HG03469 (cell line): ENCODE results near the gene MTX2.
"Not testable (repeated sequence)": the region's sequence is repeated elsewhere in the genome, so short reads cannot be mapped to it uniquely, and the experiment has no call there.

Experiments used
- ATAC-seq: cut with Tn5 transposase; IDR thresholded peaks from one replicate; pipeline ENCODE4 v1.9.1; 2021; ENCODE audit warnings: mild to moderate bottlenecking, moderate library complexity, moderate number of reproducible peaks; ENCODE audit not compliant: unreplicated experiment

The MTX2 gene

GRCh38 chr2:176284461-176285049, 15.3 kb downstream of the MTX2 start:
- no peak for ATAC-seq

GRCh38 chr2:176285321-176285720, 16.1 kb downstream of the MTX2 start:
- no peak for ATAC-seq

DNA sequence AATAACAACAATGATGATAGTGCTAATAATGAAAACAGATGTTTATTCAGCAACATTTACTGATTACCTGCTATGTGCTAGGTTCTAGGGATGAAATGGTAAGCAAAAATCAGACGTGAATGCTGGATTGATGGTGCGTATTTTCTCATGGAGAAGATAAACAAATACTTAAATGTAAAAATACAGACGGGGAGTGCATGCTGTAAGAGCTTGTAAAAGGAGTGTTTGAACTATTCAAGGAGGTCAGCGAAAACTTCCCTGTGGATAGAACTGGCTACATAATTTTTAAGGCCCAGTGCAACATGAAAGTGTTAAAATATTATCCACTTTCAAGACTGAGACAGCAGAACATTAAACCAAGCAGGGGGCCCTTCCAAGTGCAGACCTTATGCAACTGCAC, 22.1 kb downstream of the MTX2 start:
- no peak for ATAC-seq

- ATAC-seq: peak; percentile 84
Observed at GRCh38 chr2:176291809-176292283, 22.6 kb downstream of the MTX2 start.

DNA sequence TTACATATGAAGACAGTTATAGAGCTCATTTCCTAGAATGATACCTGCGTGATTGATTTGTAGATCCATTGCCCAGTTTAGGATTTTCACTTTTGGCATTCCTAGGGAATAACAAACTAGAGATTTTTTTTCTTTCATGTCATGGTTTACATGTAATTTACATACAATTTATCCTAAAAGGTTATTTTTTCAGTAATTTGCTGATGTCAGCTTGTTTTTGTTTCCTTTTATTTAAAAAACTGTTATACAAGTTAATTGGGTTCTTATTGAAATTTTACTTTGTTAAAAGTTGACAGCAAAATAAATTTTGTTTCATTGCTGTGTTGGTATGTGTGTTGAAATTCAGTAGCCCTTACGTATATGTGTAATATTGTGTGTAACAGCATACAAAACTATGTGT, 23.4 kb downstream of the MTX2 start:
- ATAC-seq: no peak

GRCh38 chr2:176293334-176293733, 24.1 kb downstream of the MTX2 start:
- no peak for ATAC-seq

GRCh38 chr2:176297067-176297466, 27.8 kb downstream of the MTX2 start:
- no peak for ATAC-seq

DNA sequence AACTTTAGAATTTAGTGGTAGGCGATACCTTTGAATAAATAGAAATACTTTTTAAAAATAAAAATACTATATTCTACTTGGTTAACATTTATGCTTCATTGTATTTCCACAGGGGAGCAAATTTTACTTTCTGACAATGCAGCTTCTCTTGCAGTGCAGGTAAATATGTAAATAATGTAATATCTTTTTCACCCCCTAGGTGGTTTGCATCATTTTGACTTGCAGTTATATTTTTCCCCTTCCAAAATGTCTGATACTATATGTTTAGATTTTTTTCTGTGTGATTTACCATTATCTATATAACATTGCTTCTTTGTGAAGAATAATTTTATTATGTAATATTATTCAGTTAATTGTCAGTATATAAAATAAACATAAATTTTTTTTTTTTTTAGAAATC, 28.5 kb downstream of the MTX2 start:
- no peak for ATAC-seq

GRCh38 chr2:176306020-176306419, 36.8 kb downstream of the MTX2 start:
- ATAC-seq: not testable (repeated sequence)

DNA sequence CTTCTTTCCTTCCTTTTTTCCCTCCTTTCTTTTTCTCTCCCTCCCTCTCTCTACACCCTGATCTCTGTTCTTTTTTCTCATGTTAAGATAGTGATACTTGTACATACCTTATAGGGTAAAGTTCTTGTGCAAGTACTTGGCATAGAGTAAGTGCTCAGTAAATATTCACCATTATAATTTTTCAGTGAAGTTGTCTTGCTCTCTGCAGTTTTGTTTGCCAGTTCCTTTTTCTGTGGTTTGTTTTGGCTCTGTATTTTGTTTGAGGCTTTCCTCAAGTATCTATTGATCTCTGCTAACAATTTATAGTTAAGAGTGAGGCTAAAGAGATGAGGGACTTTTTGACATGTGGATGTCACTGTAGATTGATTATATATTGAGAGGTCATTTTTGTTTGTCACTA, 48.0 kb downstream of the MTX2 start:
- no peak for ATAC-seq

DNA sequence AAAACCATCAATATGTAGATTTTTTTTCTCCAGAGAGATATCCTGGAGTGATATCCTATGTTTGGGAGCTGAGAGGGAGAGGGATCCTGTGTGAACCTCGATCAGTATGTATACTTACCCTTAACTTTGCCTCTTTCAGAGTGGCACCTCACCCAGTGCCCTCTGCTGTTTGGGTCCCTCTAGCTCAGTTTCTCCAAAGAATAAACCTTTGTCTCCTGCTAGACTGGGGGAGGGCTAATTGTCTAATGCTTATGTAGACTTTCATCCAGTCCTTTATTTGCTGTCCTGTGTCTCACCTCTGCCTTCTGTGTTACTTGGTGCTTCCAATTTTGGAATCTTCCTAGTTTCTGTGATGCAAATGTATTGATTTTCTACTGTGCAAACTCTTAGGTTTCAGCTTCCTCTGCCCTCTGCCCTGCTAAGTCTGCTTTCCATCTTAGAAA, 48.4 kb downstream of the MTX2 start:
- ATAC-seq: no peak

DNA sequence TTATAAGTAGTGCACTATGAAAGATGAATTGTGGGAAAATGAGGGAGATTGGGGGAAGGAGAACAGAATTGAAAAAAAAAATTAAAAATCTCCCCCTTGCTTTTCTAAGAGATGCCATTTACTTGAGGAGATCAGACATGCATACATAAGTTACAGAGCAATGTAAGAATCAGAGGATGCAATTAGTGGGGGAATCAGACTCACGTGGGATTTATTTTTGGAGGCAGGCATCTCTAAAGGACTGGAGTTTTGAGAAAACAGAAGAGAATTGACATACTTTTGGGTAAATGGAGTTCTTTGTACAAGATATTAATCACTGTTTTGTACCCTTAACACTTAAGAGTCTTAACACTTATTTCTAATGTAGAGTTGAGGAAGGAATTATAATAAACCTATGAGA, 52.7 kb downstream of the MTX2 start:
- no peak for ATAC-seq

- no peak for ATAC-seq
Observed at GRCh38 chr2:176324862-176325261, 55.6 kb downstream of the MTX2 start.

DNA sequence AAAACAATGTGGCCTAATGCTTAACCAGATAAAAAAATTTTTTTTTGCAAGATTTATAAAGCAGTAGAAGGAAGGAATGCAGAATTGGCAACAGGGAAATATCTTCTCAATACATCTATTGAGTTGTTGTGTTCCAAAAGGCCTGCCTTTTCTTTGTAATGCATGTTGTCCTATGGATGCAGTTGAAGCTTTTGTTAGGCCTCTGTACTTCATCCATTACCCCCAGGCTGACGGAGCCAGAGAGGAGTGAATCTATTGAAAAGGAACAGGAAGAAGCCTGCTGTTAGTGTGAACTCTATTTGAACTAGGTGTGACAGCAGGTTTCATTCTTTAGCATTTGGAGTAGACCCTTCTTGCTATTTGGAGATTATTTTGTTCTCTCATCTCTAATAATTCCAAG, 56.5 kb downstream of the MTX2 start:
- ATAC-seq: no peak

DNA sequence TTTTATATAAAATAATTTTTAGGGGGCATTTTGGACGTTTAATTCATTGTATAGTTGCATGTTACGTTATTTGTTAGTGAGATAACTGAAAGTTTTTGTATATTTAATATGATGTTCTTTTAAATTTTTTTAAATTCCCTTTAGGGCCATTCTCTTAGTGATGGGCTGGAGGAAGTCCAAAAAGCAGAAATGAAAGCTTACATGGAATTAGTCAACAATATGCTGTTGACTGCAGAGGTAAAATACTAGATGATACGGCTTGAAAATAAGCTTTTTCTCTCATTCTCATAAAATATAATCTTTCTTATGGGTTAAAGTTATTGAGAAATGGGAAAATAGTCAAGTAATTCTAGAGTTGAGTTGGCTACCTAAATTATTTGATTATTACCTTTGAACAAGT, 58.9 kb downstream of the MTX2 start:
- ATAC-seq: no peak

DNA sequence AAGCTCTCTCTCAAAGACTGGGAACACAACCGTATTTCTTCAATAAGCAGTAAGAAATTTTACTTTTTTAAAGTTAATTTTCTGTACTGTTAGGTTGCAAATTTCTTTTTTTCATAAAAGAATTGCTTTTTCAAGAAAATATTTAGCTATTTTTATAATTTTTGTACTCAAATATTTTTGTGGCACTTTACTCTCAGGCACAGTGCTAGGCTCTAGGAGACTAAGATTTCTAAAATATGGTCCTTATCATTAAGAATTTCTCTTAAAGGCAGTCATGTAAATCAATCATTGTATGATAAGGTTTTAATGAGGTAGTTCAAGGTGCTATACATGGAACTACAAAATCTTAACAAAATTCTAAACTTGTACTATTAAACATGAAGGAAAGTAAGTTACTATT, 61.4 kb downstream of the MTX2 start:
- no peak for ATAC-seq

DNA sequence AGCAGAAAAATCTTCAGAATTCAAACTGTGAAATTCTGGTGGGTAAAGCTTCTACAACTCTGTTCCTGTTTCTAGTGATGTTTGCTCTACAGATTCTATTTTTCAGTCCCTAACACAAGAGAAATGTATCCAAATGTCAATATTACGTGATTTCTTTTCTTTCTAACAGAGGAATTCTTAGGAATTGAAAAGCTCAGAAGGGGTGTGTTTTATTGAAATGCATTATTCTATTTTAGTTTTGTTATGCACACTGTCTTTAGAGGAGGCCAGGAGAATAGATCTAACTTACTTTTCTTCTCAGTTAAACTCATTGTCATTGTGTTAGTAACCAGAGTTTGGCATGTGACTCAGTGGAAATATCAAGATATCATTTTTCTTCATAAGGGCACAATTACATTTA, 62.4 kb downstream of the MTX2 start:
- no peak for ATAC-seq

DNA sequence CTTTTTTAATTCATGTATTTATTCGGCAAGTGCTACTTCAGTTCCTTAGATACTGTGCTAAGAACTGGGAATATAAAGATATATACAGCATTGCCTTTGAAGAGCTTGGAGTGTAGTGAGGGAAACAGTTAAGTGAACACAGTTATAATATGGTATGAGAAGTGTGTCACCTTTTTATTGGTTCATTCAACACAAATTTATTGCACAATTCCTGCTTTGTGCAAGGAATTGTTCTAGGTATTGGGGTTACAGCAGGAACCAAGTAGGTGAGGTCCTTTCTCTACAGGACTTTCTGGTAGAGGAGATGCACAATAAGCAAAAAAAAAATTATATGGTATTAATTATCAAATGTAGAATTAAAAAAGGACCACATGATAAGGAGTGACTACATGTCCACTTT, 65.5 kb downstream of the MTX2 start:
- ATAC-seq: no peak

DNA sequence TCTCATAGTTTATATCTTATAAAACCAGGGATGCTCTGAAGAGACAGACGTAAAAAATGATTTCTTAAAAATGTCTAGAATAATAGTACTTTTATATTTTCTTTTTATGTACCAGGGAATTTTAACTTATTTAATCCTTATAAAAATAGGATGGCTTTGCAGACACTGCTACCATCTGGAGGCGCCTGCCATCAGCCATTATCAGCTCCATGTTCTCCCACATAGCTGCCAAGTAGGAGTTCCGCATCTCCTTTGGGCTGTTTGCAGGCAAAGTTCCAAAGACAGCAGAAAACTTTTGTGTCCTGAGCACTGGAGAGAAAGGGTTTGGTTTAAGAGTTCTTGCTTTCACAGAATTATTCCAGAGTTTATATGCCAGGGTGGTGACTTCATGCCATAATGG, 69.2 kb downstream of the MTX2 start:
- no peak for ATAC-seq

DNA sequence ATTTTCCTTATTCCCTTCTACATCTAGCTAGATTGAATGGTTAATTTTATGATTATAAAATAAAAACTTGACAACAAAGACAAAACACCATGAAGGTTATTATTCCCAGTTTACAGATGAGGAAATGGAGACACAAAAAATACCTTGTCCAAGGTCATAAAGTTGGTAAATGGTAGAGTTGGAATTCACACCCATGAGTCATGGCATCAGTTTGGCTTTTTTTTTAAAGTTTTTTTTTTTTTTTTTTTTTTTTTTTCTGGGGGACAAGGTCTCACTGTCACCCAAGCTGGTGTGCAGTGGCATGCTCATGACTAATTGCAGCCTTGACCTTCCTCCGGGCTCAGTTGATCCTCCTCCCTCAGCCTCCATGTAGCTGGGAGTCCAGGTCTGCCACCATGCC, 70.0 kb downstream of the MTX2 start:
- no peak for ATAC-seq

DNA sequence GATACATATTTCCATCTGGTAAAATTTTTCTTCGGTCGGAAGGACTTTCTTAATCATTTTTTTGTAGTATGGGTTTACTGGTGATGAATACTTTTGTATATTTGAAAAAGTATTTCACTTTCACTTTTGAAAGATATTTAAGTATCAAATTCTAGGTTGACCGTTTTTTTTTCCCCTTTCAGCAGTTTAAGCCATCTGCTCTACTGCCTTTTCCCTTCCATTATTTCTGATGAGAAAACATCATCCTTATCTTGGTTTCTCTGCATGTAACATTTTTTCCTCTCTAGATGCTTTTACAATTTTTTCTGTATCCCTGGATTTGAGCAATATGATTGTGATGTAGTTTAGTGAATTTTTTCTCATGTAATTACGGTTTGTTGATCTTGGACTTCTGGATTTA, 87.0 kb downstream of the MTX2 start:
- no peak for ATAC-seq

DNA sequence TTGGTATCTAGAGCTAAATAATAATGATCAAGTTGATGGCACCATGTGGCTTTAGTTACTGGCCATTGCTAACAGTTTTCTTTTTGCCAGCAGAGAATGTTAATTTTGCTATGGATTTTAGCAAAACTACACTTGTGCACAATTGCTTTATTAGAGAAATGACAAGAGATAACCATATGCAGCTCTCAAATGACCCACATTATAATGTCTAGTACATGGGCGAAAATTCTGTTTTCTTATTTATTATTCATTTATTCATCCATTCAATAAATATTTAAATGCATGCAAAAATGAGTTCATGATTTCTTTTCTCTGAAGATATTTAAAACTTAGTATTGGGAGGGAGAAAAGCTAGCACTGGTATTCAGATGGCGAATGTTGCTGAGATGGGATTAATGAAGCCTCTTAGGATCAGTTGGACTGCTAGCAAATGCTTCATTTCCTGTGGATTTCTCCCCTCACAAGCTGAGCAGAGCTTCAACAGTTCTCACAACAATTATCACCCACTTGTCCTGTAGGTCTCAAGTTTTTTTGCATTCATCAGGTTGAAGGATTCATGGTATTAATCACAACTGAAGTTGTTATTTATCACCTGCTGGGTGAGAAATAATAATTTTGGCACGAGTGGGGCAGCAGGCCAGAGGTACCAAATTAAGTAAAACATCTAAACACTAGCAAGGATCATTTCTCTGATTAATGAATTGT, 95.2 kb downstream of the MTX2 start:
- ATAC-seq: no peak

- ATAC-seq: no peak
Observed at GRCh38 chr2:176368349-176368748, 99.1 kb downstream of the MTX2 start.
